T-helper 2 cell (primary cell): ENCODE data around the gene SNAI3.
"Not testable (repeated sequence)": the region's sequence is repeated elsewhere in the genome, so short reads cannot be mapped to it uniquely, and the experiment has no call there.

Experiments used
- DNase-seq, 5 experiments: peaks; one replicate each; pipeline versions ENCODE4 v3.0.0 to v3.0.0-alpha.2; 2012 to 2022

SNAI3 gene

DNA sequence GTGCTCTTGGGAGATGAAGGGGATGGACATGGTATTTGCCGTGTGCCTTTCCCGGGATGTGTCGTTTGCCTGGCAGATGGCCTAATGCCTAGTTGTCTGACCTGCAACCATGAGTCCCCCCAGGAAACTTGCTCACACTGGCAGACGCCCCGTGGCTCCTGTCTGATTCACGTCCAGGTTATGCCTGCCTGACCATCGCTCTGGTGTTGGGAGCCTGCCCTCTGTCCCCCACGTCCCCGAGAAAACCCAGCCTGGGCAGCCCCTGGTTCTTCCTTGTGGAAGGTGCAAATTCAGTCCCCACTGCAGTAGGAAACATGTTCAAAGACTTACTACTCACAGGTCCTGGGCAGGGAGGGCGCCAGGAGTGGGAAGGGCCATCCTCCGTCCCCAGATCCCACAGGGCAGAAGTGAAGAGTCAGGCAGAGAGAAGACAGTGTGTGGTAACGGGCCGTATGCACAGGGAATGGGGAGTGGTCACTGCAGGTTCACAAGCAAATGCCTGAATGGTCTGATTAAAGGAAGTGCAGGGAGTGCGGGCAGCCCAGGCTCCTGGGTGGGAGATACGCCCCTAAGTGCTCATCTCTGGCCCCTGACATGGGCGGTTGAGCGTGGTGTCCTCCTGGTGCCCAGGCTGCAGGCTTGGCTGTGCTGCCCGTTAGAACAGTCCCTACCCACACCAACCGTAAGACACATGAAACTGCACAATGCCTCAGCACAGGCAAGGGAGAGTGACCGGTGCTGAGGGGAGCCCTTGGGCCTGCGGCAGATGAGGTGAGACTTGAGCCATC lies 4.2 kb upstream of the SNAI3 start:
- DNase-seq: no peak

DNA sequence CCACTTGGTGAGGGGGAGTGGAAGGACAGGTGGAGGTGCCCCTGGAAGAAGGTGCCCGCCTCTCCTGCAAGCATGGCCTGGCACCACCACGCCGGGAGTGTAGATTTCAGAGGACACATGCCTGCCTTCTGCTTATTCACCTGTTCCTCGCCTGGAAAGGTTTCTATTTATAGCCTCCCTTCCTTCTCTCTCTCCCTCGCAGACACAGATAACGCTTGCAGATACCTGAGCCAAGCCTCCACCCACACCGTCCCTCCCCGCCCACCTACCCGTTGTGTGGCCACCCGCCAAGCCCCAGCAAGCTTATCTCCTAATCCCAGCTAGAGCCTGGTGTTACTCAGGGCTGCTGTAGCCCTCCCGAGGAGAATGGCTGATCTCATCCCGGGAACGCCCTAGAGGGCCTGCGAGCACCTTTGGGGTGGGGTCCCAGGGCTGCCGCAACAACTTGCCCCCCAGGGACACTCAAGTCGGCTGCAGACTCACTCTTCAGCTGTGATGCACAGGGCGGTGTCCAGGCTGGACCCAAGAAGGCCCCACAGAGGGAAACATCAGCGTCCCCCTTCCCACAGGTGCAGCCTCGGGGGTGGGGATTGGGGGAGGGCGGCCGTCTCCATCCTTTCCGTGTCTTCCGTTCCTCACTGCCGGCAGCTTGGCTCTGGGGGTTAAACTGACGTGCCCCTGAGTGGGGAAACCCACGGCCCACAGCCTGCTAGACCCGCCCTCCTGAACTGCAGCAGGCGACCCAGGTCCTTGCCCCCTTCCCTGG lies 1.9 kb upstream of the SNAI3 start:
- DNase-seq: no peak

DNA sequence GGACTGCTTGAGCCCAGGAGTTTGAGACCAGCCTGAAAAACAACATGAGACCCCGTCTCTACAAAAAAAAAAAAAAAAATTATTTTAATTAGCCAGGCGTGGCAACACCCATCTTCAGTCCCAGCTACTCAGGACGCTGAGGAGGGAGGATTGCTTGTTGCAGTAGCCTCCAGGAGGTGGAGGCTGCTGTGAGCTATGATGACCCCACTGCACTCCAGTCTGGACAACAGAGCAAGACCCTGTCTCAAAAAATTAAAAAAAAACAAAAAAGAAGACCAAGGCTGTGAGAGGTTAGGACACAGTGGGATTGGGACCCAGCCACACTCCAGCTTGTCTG lies 1.3 kb upstream of the SNAI3 start:
- DNase-seq: no peak

DNA sequence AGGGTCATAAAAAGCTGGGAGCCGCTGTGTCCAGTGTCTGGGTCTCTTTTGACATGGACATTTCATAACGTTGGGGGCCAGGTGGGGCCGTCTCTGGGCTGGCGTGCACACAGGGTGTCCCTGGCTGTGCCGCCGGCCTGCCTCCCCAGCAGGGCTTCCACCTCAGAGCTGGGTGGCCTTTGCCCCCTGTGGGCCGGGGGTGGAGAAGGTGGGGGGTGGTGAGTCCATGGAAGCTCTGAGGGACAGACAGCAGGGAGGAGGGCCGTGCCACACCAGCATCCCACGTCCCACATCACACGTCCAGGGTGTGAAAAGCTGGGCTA lies 908 bp upstream of the SNAI3 start:
- DNase-seq: no peak

GRCh38 chr16:88686062-88686438 lies 257 bp downstream of the SNAI3 start:
- DNase-seq: peak in 3 of 5 experiments; percentile 41 to 50 (median 48)

GRCh38 chr16:88685156-88686061 lies 898 bp downstream of the SNAI3 start:
- DNase-seq: peak in 4 of 5 experiments; percentile 38 to 56 (median 46)

- DNase-seq: no peak
Observed at GRCh38 chr16:88684569-88685155, 1.6 kb downstream of the SNAI3 start.

DNA sequence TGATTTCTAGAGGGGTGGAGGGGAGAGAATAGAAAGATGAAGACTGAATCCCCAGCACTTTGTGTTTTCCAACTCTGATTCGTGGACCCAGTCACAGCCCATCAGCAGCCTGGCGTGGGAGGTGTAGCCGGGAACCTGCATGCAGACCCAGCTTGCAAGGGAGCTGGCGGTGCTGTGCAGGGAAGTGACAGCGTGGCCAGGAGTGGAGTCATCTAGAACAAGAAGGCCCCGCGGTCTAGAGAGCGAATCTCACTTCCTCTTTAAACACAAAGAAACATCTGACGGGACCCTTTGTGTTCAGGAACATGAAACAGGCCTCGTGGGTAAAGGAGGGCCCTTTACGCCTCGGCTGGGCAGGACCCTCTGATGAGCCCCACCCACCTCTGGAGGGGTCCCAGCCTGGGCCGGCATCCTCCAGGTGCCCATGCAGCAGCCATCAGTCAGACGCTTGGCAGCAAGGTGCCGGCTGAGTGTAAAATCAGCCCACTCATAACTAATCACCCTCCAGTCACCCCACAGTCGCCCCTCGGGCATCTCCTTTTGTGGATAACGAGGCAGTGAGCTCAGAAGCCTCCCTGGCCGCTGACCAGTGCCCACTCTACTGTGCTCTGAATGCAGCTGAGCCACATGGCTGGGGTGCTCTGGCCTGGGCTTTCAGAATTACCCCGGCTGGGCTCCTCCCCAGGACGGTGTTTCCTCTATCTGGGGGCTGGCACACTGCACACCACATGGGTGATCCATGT lies 4.4 kb downstream of the SNAI3 start:
- peak in 3 of 5 experiments; percentile 47 to 88 (median 53) for DNase-seq

DNA sequence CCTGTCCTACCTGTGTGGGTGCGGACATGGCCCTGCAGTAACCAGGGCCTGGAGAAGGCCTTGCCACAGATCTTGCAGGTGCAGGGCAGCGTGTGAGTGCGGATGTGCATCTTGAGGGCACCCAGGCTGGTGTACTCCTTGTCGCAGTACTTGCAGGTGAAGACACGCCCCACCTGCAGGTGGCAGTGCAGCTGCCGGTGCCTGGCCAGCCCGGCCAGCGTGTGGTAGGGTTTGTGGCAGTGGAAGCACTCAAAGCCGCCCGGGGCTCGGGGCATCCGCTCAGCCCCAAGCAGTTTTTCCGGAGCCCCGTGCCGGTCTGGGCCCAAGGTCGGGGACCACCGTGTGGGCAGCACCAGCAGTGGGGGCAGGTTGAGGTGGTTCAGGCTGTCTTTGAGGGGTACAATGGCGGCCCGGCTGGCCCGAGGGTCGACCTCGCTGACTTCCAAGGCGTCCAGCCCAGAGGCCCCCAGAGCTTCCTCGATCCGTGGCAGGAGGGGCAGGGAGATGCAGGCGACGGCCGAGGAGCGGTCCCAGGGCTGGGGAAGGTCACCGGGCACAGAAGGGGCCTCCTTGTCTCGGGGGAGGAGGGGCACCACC lies 5.1 kb downstream of the SNAI3 start:
- peak in 3 of 5 experiments; percentile 39 to 76 (median 43) for DNase-seq

GRCh38 chr16:88680554-88681083 lies 5.7 kb downstream of the SNAI3 start:
- DNase-seq: no peak

- DNase-seq: no peak
Observed at GRCh38 chr16:88678224-88678979, 7.9 kb downstream of the SNAI3 start.

- no peak for DNase-seq
Observed at GRCh38 chr16:88677721-88678120, 8.6 kb downstream of the SNAI3 start.

DNA sequence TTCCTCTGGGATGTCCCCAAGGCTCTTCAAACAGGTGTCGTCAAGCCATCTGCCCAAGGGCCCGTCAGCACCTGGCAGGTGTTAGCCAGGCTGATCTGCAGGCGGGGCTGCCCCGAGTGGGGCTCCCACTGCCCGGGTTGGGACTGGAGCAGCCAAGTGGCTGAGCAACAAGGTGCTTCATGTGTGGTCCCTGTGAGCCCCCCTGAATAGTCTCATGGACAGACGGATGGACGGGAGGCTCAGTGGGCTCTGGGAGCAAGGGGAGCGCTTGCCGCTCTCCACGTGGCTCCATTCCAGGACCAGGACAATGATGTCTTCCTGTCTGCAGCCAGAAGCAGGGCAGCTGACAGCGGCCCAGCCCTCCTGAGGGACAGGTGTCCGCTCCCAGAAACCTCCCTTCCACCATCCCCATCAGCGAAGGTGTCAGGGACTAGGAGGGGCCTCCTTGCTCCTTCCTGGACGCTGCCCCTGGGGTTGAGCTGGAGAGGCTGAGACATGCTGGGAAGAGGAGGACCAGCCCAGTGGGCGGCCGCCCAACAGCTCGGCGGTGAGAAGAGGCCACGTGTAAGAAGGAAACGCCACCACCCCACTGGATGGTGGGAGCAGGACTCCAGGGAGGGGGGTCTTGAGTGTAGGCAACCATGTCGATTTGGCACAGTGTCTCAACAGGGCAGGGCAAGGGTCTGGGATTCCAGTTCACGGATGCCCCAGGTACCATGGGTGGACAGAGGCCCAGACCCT lies 9.6 kb downstream of the SNAI3 start:
- no peak for DNase-seq

GRCh38 chr16:88673716-88674379 lies 12.5 kb downstream of the SNAI3 start:
- DNase-seq: no peak

- DNase-seq: no peak
Observed at GRCh38 chr16:88672776-88673175, 13.5 kb downstream of the SNAI3 start.

DNA sequence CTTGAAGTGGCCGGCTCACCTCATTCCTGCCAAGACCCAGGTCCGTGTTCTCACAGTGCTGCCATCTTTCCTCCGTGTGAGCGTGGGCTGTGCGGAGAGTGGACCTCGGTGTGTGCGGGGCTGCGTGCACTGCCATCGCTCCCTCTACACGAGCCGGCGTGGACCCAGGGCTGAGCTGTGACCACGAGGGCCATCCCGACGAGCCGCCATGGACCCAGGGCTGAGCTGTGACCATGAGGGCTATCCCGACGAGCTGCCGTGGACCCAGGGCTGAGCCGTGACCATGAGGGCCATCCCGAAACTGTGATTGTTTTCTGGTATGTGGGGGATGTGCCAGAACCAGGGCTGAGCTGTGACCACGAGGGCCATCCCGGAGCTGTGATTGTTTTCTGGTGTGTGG lies 14.5 kb downstream of the SNAI3 start:
- DNase-seq: no peak

DNA sequence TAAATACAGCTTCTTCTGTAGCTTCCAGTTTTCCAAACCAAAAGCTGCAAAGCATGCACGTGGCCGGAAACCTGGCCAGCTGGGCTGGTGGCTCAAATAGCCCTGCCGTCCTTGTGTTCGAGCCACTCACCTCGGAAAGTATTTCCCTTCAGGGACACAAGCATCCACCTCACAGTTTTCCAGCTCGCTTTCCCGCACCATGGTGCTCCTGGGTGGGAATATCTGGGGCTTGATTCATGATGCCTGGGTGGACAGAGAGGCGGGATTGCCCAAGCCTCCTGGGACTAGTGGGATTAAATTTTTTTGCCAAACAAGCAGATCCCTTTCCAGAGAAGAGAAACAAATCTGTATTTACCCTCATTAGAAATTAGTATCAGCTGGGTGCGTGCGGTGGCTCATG lies 16.3 kb downstream of the SNAI3 start:
- no peak for DNase-seq

GRCh38 chr16:88669493-88669892 lies 16.8 kb downstream of the SNAI3 start:
- DNase-seq: not testable (repeated sequence)

GRCh38 chr16:88667461-88667860 lies 18.8 kb downstream of the SNAI3 start:
- no peak for DNase-seq
